CD4-positive, CD25-positive, alpha-beta regulatory T cell (primary cell): ENCODE results near the gene CAMTA1. TPM values are rescaled to one million over a fixed set of nuclear protein-coding genes. Genes with fewer than 3 reads are reported as not detected.

Source experiments
- ATAC-seq, 2 donors: fragments of 150-1000 bp; cut with Tn5 transposase; one replicate each; pipeline ENCODE4 v1.10.0; 2021; ENCODE audit warnings: low read depth in 2 of 2, moderate number of reproducible peaks in 2 of 2, moderate library complexity in 1 of 2
- DNase-seq, 3 donors: peaks; one replicate each; pipeline versions ENCODE4 v3.0.0 to v3.0.0-alpha.2; 2012 to 2022; ENCODE audit warnings: mixed read lengths in 1 of 3
- H3K27ac ChIP-seq: one replicate; pipeline ENCODE4 v1.7.0; 2013; ENCODE audit warnings: mild to moderate bottlenecking, low read length; ENCODE audit not compliant: insufficient read depth, poor library complexity, severe bottlenecking
- H3K27me3 ChIP-seq: one replicate; pipeline ENCODE4 v1.7.0; 2013; ENCODE audit warnings: low read length; ENCODE audit not compliant: control insufficient read depth, insufficient read depth
- H3K36me3 ChIP-seq: one replicate; pipeline ENCODE4 v1.7.0; 2013; ENCODE audit warnings: mild to moderate bottlenecking, low read length, moderate library complexity; ENCODE audit not compliant: control insufficient read depth, insufficient read depth
- H3K4me1 ChIP-seq: 2 replicates; pipeline ENCODE4 v1.7.0; 2013; ENCODE audit warnings: mild to moderate bottlenecking, low read length; ENCODE audit not compliant: insufficient read depth, control insufficient read depth, poor library complexity, severe bottlenecking
- H3K4me3 ChIP-seq: one replicate; pipeline ENCODE4 v1.7.0; 2013; ENCODE audit warnings: low read depth, mild to moderate bottlenecking, low read length, moderate library complexity
- H3K9me3 ChIP-seq, 2 experiments: 1 replicate in 1 of 2; 2 replicates in 1 of 2; pipeline ENCODE4 v1.7.0; 2013; ENCODE audit warnings: low read length in 2 of 2, mild to moderate bottlenecking in 1 of 2, moderate library complexity in 1 of 2; ENCODE audit not compliant: control insufficient read depth in 2 of 2
- H3K27ac Mint-ChIP-seq, 3 donors: one replicate each; pipeline ENCODE4 v1.8.0; 2020 to 2022; ENCODE audit warnings: mild to moderate bottlenecking in 3 of 3, mixed read lengths in 3 of 3, moderate library complexity in 2 of 3
- H3K27me3 Mint-ChIP-seq: one replicate; pipeline ENCODE4 v1.8.0; 2022; ENCODE audit warnings: mild to moderate bottlenecking, mixed read lengths
- H3K36me3 Mint-ChIP-seq: one replicate; pipeline ENCODE4 v1.8.0; 2020; ENCODE audit warnings: mixed read lengths
- H3K4me1 Mint-ChIP-seq, 4 donors: one replicate each; pipeline ENCODE4 v1.8.0; 2020 to 2022; ENCODE audit warnings: mixed read lengths in 4 of 4, mild to moderate bottlenecking in 1 of 4
- H3K4me3 Mint-ChIP-seq, 4 donors: one replicate each; pipeline ENCODE4 v1.8.0; 2020 to 2022; ENCODE audit warnings: mild to moderate bottlenecking in 4 of 4, mixed read lengths in 4 of 4, moderate library complexity in 3 of 4
- H3K9me3 Mint-ChIP-seq, 7 donors: one replicate each; pipeline ENCODE4 v1.8.0; 2020 to 2022; ENCODE audit warnings: mixed read lengths in 7 of 7, mild to moderate bottlenecking in 3 of 7, moderate library complexity in 2 of 7
- polyA plus RNA-seq, 4 donors: library from polyadenylated mRNA; unstranded; fragments of 300-500 nt; fragmentation: Illumina TruSeq; gene quantifications; one replicate each; pipeline ENCODE4 v1.2.3, GENCODE V29; 2021
- total RNA-seq: library from RNA; stranded (reverse); gene quantifications from one replicate; pipeline ENCODE4 v1.2.3, GENCODE V29; 2022

The CAMTA1 gene
- total and polyA plus RNA-seq, 5 donors from 2014 or later: 48.8 to 112 (median 80.0) TPM

DNA sequence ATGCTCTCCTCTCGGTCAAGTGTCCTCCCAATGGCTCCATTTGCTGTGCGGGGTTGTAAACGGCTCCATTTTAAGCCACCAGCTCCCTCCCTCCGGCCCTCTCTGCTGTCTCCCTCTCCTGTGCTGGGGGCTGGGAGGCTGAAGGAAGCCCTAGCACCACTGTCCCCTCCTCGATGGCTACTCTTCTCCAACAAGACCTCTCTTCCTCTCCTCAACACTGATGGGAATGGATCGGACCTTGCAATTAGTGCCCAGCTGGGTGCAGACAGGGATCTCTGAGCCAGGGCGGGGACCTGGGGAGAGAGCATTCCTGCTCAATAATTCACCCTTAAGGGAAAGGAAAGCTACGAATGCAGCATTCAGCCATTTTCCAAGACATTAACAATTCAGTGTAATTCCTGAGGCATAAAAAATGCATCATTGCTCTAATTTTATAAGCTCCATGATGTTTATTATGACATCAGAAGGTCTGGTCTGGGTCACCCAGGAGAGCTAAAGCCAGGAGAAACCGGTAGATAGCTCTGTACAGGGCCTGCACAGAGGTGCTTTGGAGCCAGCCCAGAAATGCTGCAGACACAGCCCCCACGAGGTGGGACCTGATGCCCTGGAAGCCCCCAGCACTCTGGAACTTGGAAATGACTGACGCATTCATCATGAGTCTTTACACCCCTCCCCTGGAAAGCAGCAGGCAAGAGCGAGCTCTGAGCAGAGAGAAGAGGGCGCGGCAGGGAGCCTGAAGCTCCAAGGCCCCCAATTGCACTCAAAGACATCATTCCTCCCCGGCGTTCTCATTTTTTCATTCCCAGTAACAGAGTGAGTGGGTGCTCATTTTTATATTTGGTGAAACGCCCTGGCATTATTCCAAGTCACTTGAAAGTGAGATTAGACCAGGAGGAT, 909.6 kb downstream of the CAMTA1 start:
- ATAC-seq: no peak
- Mint-ChIP-seq H3K36me3 (peaks cover 4% of the 10 kb centered on the region), H3K4me1 (peaks cover 5 to 13% (median 11%) of the 10 kb centered on the region in 4 donors), H3K4me3 (no peak overlapping the region), H3K27me3 (peaks cover 7% of the 10 kb centered on the region), H3K9me3 (peaks cover 0 to 15% (median 4%) of the 10 kb centered on the region in 7 donors), H3K27ac (no peak overlapping the region)
- Histone ChIP-seq H3K27me3 (no peaks in the 10 kb centered on the region), H3K36me3 (no peaks in the 10 kb centered on the region), H3K4me1 (no peaks in the 10 kb centered on the region), H3K9me3 (peaks cover 4 to 7% of the 10 kb centered on the region in 2 experiments), H3K27ac (no peak overlapping the region), H3K4me3 (no peak overlapping the region)
- no peak for DNase-seq

DNA sequence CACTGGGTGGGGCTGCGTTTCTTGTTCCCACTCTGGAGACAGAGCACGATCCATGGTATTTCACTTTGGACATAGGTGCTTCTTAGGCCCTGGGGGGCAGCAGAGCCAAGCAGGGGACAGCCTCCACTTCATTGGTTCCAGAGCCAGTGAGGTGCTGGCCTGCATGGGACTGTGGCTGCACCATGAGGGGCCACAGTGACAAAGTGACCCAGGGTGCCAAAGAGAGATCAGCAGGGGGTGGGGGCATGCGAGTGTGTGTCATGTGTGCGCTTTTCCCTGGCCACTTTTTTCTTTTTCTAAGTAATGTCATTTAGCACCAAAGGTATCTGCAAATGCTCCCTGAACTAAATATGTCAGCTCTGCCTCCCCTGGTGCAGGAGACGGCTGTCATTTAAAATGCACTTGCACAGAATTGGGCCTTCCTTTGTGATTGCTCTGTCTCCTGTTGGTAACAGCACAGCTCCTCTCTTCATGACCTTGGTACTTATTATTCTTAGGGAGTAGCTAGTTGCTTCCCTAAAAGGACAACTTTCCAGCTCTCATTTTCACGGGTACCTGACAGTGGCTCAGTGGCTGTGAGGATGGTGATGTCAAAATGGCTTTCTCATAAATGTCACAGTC, 910.4 kb downstream of the CAMTA1 start:
- Histone ChIP-seq H3K4me3 (no peak overlapping the region), H3K27ac (no peak overlapping the region), H3K9me3 (peaks cover 4 to 7% of the 10 kb centered on the region in 2 experiments), H3K4me1 (no peaks in the 10 kb centered on the region), H3K27me3 (no peaks in the 10 kb centered on the region), H3K36me3 (no peaks in the 10 kb centered on the region)
- DNase-seq (no peak), ATAC-seq (no peak)
- Mint-ChIP-seq H3K4me3 (no peak overlapping the region), H3K27ac (peak overlapping the region in 1 of 3 donors; percentile 52), H3K9me3 (peaks cover 0 to 15% (median 4%) of the 10 kb centered on the region in 7 donors), H3K36me3 (peaks cover 4% of the 10 kb centered on the region), H3K4me1 (peaks cover 5 to 20% (median 13%) of the 10 kb centered on the region in 4 donors), H3K27me3 (peaks cover 15% of the 10 kb centered on the region)

DNA sequence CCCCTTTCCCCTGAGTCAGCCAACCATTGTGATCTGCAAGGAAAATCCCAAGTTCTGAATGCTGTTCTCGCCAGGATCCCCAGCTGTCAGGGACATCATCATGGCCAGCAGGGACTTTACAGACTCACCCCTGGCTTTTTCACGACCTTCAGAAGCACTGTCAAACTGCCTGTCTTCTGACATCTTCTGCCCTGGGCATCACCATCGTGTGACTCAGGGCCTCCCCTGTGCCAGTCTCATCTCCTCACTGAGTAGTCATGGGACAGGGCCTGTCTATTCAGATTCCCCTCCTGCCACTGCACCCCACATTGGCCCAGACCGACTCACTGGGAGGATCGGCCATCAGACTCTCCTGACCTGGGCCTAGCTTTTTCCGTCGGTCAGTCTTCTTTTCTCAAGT, 913.4 kb downstream of the CAMTA1 start:
- H3K27me3 Mint-ChIP-seq: peaks cover 37% of the 10 kb centered on the region
- no peak overlapping the region for H3K27ac ChIP-seq
- peaks cover 0 to under 1% of the 10 kb centered on the region in 2 experiments for H3K9me3 ChIP-seq
- peaks cover 0 to 5% (median 0%) of the 10 kb centered on the region in 7 donors for H3K9me3 Mint-ChIP-seq
- H3K36me3 ChIP-seq: no peaks in the 10 kb centered on the region
- H3K4me3 Mint-ChIP-seq: no peak overlapping the region
- H3K4me3 ChIP-seq: no peak overlapping the region
- H3K4me1 ChIP-seq: peaks cover 9% of the 10 kb centered on the region
- ATAC-seq (no peak), DNase-seq (no peak)
- H3K36me3 Mint-ChIP-seq: peaks cover 4% of the 10 kb centered on the region
- H3K27me3 ChIP-seq: peaks cover 4% of the 10 kb centered on the region
- peaks cover 5 to 33% (median 18%) of the 10 kb centered on the region in 4 donors for H3K4me1 Mint-ChIP-seq
- H3K27ac Mint-ChIP-seq: peak overlapping the region in 2 of 3 donors; percentile 48 to 67

DNA sequence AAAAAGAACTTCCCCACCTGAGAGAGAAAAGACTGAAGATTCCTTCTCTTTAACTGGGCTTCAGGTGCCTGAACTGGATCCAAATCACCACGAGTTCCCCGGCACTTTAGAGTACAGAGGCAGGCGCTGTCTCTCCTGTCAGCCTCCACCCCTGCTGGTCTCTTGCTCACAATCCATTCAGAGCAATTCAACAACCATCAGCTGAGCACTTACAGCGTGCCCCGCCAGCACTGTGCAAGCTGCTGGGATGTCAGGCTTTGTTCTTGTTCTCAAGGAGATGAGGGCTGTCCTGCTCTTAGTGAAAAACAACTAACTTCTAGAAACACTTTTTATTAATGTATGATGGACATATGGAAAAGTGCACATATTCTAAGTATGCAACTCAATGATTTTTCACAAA, 917.1 kb downstream of the CAMTA1 start:
- Histone ChIP-seq H3K9me3 (no peaks in the 10 kb centered on the region), H3K4me1 (peaks cover 16% of the 10 kb centered on the region), H3K36me3 (no peaks in the 10 kb centered on the region), H3K27ac (no peak overlapping the region), H3K4me3 (no peak overlapping the region), H3K27me3 (peaks cover 10% of the 10 kb centered on the region)
- Mint-ChIP-seq H3K4me3 (peak overlapping the region in 3 of 4 donors; percentile 35 to 77 (median 64)), H3K27me3 (peaks cover 54% of the 10 kb centered on the region), H3K36me3 (no peaks in the 10 kb centered on the region), H3K27ac (no peak overlapping the region), H3K9me3 (peaks cover 0 to 1% (median 0%) of the 10 kb centered on the region in 7 donors), H3K4me1 (peaks cover 10 to 50% (median 27%) of the 10 kb centered on the region in 4 donors)
- ATAC-seq (no peak), DNase-seq (no peak)

DNA sequence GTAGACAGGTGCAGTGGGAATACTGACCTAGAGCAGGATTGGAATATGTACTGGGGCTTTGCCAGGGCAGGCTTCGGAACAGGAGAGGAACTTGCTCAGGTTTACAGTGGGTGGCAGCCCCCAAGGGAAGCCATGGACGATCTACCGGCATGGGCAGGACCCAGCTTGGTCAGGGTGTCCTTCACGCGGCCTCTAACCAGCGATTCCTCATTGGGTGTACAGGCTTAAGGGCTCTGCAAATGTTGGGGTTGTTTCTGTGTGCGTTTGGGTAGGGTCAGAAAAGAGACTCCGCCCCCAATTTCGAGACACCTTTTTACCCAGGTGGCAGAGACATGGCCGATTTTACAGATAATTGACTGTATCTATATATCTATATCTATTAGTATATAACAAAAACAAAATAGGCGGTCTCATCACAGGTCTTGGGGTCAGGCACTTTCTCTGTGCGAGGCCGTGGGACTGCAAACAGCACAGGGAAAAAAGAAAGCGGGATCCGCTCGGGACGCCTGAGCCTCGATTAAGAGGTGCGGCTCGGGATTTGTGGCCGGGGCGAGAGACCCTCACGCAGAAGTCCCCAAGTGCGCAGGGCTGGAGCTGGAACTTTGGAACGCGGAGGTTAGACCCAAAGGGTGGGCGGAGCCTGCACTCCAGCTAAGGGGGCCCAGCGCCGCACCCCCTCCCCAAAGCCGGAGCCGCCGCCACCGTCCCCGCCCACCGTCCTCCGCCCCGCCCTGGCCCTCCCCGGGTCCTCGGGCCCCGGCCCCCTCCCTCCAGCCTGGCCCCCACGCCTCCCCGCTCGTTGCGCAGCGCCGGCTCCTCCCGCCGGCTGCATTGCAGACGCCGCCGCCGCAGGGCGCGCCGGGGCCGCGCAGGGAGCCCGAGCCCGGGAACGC, 918.3 kb downstream of the CAMTA1 start:
- ATAC-seq: no peak

DNA sequence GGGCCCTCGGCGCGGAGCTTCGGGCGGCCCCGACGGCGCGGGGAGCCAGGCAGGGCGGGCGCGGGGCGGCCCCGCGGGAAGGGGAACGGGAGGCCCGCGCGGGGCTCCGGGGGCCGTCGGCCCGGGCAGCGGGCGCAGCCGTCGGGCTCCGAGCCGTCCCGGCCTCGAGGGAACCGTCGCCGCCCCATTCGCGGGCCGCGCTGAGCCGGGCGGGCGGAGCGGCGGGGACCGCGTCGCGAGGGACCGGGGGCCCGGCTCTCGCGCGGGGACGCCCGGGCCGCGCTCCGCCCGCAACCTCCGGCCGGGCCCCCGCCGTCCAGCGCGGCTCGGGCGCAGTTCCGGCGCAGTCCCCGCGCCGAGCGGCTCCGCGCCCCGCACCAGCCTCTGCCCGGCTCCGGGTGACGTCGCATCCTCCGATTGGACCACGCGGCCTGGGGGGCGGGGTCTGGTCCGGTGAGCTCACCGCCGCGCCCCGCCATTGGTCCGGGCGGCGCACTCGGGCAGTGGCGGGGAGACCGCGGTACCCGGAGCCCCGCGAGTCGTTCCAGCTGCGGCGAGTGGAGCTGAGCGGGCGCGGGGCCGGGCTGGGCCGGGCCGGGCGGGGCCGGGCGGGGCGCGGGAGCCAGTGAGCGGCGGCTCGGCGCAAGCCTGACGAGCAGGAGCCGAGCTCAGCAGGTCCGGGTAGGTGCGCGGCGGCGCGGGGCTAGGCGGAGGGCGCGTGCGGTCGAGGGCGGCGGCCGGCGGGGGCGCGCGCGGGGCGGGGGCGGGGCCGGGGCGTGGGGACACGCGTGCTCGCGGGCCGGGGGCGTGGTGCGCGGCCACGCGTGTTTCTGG, 919.2 kb downstream of the CAMTA1 start:
- no peaks in the 10 kb centered on the region for H3K36me3 ChIP-seq
- H3K4me1 Mint-ChIP-seq: peaks cover 5 to 41% (median 19%) of the 10 kb centered on the region in 4 donors
- H3K9me3 Mint-ChIP-seq: peaks cover 0 to 1% (median 0%) of the 10 kb centered on the region in 7 donors
- H3K9me3 ChIP-seq: no peaks in the 10 kb centered on the region
- peaks cover 16% of the 10 kb centered on the region for H3K4me1 ChIP-seq
- peak overlapping the region in 2 of 3 donors; percentile 88 for H3K27ac Mint-ChIP-seq
- ATAC-seq (peak; percentile 94), DNase-seq (peak; percentile 87 to 91 (median 90))
- H3K27ac ChIP-seq: no peak overlapping the region
- peaks cover 21% of the 10 kb centered on the region for H3K27me3 ChIP-seq
- H3K36me3 Mint-ChIP-seq: no peaks in the 10 kb centered on the region
- H3K4me3 ChIP-seq: no peak overlapping the region
- H3K27me3 Mint-ChIP-seq: peaks cover 60% of the 10 kb centered on the region
- peak overlapping the region; percentile 85 to 97 (median 86) for H3K4me3 Mint-ChIP-seq

More for the DNA sequence above, 918.3 kb downstream of the CAMTA1 start:
- Mint-ChIP-seq H3K4me3 (peak overlapping the region; percentile 64 to 92 (median 81)), H3K27ac (peak overlapping the region in 1 of 3 donors; percentile 74), H3K27me3 (peaks cover 55% of the 10 kb centered on the region), H3K9me3 (peaks cover 0 to 1% (median 0%) of the 10 kb centered on the region in 7 donors), H3K4me1 (peaks cover 10 to 50% (median 27%) of the 10 kb centered on the region in 4 donors), H3K36me3 (no peaks in the 10 kb centered on the region)
- H3K27ac ChIP-seq: no peak overlapping the region
- peaks cover 16% of the 10 kb centered on the region for H3K27me3 ChIP-seq
- no peaks in the 10 kb centered on the region for H3K9me3 ChIP-seq
- H3K4me3 ChIP-seq: no peak overlapping the region
- DNase-seq: peak in 2 of 3 donors; percentile 29 to 39
- H3K36me3 ChIP-seq: no peaks in the 10 kb centered on the region
- peaks cover 16% of the 10 kb centered on the region for H3K4me1 ChIP-seq
